HG02973 (cell line): ENCODE measurements around the gene DNAH11.
A peak's percentile ranks its signal among the peaks of the same experiment; 100 is the strongest.
"Not testable (repeated sequence)": the region's sequence is repeated elsewhere in the genome, so short reads cannot be mapped to it uniquely, and the experiment has no call there.

Experiments used
- ATAC-seq: cut with Tn5 transposase; IDR thresholded peaks from one replicate; pipeline ENCODE4 v1.9.1; 2021; ENCODE audit warnings: moderate library complexity; ENCODE audit not compliant: unreplicated experiment

DNAH11 gene

GRCh38 chr7:21883069-21883468, 340.2 kb downstream of the DNAH11 start:
- ATAC-seq = no peak

GRCh38 chr7:21883501-21883900, 340.7 kb downstream of the DNAH11 start:
- not testable (repeated sequence) for ATAC-seq

GRCh38 chr7:21884496-21884895, 341.7 kb downstream of the DNAH11 start:
- no peak for ATAC-seq

GRCh38 chr7:21886396-21886795, 343.6 kb downstream of the DNAH11 start:
- no peak for ATAC-seq

GRCh38 chr7:21887353-21887752, 344.5 kb downstream of the DNAH11 start:
- no peak for ATAC-seq

- no peak for ATAC-seq
These were observed 344.9 kb downstream of the DNAH11 start for GRCh38 chr7:21887779-21888178.

- ATAC-seq = no peak
These were observed 348.5 kb downstream of the DNAH11 start for GRCh38 chr7:21891291-21891690.

GRCh38 chr7:21893401-21893800, 350.6 kb downstream of the DNAH11 start:
- no peak for ATAC-seq

- ATAC-seq = peak; percentile 70
These were observed 355.6 kb downstream of the DNAH11 start for GRCh38 chr7:21898265-21898930.

- no peak for ATAC-seq
These were observed 359.4 kb downstream of the DNAH11 start for GRCh38 chr7:21902240-21902639.

GRCh38 chr7:21903020-21903786, 360.4 kb downstream of the DNAH11 start:
- no peak for ATAC-seq

GRCh38 chr7:21908746-21909145, 365.9 kb downstream of the DNAH11 start:
- ATAC-seq = no peak

GRCh38 chr7:21910253-21910652, 367.4 kb downstream of the DNAH11 start:
- ATAC-seq = no peak

- ATAC-seq = no peak
These were observed 368.6 kb downstream of the DNAH11 start for GRCh38 chr7:21911341-21911875.

GRCh38 chr7:21912305-21912704, 369.5 kb downstream of the DNAH11 start:
- ATAC-seq = no peak

- ATAC-seq = no peak
These were observed 370.3 kb downstream of the DNAH11 start for GRCh38 chr7:21912931-21913780.

- no peak for ATAC-seq
These were observed 371.8 kb downstream of the DNAH11 start for GRCh38 chr7:21914671-21915070.

GRCh38 chr7:21915140-21915539, 372.3 kb downstream of the DNAH11 start:
- no peak for ATAC-seq

- no peak for ATAC-seq
These were observed 373.3 kb downstream of the DNAH11 start for GRCh38 chr7:21916176-21916575.

- ATAC-seq = no peak
These were observed 373.8 kb downstream of the DNAH11 start for GRCh38 chr7:21916629-21917028.

- no peak for ATAC-seq
These were observed 375.4 kb downstream of the DNAH11 start for GRCh38 chr7:21918216-21918615.
